B cell (primary cell): ENCODE measurements around the gene CLCF1.

ENCODE experiments used
- CTCF ChIP-seq: fragments of 200-600 bp; IDR thresholded peaks from one replicate; pipeline ENCODE4 v1.8.0; 2022; ENCODE audit warnings: antibody characterized with exemption, mild to moderate bottlenecking
- EZH2 ChIP-seq: IDR thresholded peaks from 2 replicates; pipeline ENCODE4 v1.6.1; 2012; ENCODE audit warnings: borderline replicate concordance, low read depth, mild to moderate bottlenecking, moderate library complexity, low read length; ENCODE audit not compliant: insufficient read depth, poor library complexity, severe bottlenecking

GRCh38 chr11:67364783-67365722 is 8.3 kb downstream of the CLCF1 start:
- TF ChIP-seq CTCF (no peak), EZH2 (no peak)
